Measurements from ENCODE around the gene GALNT5.
A peak's percentile ranks its signal among the peaks of the same experiment; 100 is the strongest.
"Not testable (repeated sequence)": the region's sequence is repeated elsewhere in the genome, so short reads cannot be mapped to it uniquely, and the experiment has no call there.

GALNT5 gene

DNA sequence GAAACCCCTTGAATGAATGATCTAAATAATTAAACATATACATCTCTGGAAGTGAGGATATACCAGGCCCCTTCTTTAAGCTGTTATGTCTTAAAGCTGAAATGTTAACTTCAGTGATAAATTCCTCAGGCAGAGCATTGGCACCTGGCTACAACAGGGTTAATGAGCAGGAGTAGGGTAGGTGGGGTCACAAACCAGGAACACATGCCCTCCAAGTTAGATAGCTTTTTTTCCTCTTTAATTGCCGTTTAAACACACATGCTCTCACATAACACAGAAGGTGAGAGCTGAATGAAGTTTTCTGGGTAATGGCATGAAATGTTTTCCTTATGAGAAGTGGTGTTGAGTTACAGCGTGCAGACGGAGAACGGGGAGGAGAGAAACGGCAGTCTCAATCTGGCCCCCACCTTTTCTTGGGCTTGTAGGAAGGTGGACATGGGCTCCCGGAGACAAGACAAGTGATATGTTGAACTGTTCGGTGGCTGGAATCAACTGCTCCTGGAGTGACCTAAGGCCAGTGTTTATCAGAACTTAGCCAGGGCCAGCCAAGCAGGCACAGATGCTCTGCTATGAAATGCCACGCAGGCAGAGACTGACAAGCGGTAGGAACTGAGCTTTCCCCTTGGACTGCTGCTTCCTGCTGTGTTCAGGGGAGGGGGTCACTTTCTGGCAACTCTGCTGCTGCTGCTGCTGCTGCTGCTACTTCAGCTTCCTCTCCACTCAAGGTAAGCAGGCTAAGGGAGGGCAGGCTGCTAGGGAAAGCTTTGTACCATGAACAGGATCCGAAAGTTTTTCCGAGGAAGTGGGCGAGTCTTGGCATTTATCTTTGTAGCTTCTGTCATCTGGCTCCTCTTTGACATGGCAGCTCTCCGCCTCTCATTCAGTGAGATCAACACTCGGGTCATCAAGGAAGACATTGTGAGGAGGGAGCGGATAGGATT, at the start of gene GALNT5:
TSS of gene GALNT5 (plus strand) at position 394 of the 941 bp plus-strand sequence. CDS start at position 772, 378 bp downstream.
- DNase-seq (ENCODE audit: low spot score) = no peak

DNA sequence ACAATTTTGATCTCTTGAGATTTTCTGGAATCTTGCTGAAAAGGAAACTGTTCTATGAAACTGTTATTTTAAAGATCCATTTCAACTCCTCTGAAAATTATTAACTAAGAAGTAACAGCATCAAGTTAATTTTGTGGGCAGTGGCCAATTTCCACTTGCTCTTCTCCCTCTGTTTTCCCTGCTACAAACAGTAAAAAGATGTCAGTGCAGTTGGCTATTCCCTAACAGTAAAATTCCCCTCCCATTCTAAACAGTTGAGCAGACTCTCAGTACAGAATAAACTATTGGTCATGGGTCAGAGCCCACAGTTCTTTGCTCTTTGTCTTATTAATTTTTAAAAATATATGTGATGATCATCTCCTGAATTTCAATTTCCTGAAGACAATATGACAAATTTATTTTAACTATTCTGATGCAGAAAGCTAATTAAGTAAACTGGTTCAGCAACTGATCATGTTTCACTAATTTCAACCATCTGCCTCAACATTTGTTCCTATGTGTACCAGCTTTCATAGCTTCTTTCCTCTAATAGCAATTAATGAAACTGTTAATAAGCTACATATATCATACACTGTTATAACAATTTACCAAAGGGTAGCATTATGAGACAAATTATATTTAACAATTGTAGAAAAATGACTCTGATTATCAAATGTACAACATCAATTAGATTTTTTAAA, 41.1 kb upstream of the GALNT5 start:
- no peak for DNase-seq (ENCODE audit: low spot score)

GRCh38 chr2:157217409-157217808, 40.1 kb upstream of the GALNT5 start:
- no peak for DNase-seq (ENCODE audit: low spot score)

DNA sequence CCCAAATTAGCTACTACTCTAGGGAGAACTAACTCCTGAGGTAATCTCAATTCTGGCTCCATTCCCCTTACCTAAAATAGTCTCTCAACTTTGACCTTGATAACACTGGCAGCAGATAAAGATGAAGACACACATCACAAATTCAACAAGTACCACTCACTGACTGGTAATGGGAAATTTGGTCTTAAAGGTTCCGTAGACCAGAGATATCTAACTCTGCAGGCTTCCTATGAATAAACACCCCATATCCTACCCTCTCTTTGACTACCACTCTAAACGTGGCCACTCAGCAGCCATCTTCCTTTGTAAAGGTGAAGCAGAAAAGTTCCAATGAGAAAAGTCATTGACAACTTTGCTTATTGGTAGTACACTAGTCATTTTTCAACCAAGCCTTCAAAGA, 38.6 kb upstream of the GALNT5 start:
- DNase-seq (ENCODE audit: low spot score) = no peak

DNA sequence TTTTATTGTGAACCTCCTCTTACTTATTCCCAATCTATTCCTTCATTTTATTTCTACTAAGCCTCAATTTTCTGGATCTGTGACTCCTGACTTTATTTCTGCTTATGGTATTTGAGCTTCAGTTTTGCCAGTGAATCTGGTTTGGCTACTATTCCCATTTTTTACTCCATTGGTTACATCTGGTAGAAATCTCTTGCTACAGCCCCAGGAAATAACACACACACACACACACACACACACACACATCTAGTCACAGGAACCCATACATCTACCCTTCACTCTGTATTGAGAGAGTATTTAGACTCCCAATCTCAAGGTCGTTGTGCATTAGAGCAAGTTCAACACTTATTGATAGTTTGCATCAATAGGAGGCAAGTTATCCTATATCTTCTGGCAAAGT, 37.0 kb upstream of the GALNT5 start:
- no peak for DNase-seq (ENCODE audit: low spot score)

GRCh38 chr2:157221394-157221988, 36.0 kb upstream of the GALNT5 start:
- no peak for DNase-seq (ENCODE audit: low spot score)

- no peak for DNase-seq (ENCODE audit: low spot score)
These were observed 33.8 kb upstream of the GALNT5 start for GRCh38 chr2:157223624-157224205.

DNA sequence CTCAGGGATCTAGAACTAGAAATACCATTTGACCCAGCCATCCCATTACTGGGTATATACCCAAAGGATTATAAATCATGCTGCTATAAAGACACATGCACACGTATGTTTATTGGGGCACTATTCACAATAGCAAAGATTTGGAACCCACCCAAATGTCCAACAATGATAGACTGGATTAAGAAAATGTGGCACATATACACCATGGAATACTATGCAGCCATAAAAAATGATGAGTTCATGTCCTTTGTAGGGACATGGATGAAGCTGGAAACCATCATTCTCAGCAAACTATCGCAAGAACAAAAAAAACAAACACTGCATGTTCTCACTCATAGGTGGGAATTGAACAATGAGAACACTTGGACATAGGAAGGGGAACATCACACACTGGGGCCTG, 33.1 kb upstream of the GALNT5 start:
- DNase-seq (ENCODE audit: low spot score) = not testable (repeated sequence)

GRCh38 chr2:157227592-157227991, 29.9 kb upstream of the GALNT5 start:
- no peak for DNase-seq (ENCODE audit: low spot score)

GRCh38 chr2:157228946-157229345, 28.6 kb upstream of the GALNT5 start:
- no peak for DNase-seq (ENCODE audit: low spot score)

DNA sequence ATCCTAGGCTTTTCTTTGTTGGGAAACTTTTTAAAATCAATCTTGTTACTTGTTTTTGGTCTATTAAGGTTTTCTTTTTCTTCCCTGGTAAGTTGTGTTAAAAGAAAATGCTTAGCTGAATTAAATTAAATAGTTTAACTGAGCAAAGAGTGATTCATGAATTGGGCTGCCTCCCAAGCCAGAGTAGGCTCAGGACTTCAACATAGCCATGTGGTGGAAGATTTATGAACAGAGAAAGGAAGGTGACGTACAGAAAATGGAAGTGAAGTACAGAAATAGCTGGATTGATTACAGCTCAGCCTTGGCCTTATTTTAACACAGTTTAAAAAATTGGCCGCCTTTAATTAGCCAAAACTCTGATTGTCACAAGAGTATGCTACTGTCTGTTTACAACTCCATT, 27.9 kb upstream of the GALNT5 start:
- no peak for DNase-seq (ENCODE audit: low spot score)

DNA sequence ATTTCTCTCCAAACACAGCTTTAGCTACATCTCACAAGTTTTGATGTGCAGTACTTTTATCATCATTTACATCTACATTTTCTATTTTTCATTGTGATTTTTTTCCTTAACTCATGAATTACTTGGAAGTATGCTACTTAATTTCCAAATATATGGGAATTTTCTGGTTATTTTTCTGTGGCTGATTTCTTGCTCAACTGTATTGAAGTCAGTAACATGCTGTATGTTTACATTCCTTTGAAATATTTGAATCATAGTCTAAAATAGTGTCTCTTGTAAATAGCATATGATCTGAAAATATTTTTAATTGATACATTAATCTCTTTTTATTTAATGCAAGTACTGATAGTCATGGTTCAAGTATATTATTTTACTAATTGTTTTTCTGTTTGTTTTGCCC, 26.0 kb upstream of the GALNT5 start:
- DNase-seq (ENCODE audit: low spot score) = no peak

GRCh38 chr2:157233506-157233905, 24.0 kb upstream of the GALNT5 start:
- no peak for DNase-seq (ENCODE audit: low spot score)

DNA sequence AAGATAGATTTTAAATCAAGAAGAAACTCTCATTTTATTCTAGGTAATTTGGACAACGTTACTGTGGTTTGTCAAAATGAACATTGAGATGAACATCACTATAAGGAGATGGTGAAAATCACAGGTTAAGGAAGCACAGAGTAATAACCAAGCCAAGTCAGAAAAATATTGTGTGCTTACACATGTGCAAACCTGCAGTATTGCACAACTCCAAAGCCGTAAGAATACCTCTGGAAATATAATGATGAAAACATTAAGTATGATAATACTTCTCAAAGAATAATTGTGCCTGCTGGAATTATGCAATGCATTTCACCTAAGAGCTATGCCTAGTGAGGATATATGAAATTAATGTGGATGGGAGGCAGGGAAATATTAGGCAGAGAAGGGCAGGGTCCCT, 21.1 kb upstream of the GALNT5 start:
- no peak for DNase-seq (ENCODE audit: low spot score)

DNA sequence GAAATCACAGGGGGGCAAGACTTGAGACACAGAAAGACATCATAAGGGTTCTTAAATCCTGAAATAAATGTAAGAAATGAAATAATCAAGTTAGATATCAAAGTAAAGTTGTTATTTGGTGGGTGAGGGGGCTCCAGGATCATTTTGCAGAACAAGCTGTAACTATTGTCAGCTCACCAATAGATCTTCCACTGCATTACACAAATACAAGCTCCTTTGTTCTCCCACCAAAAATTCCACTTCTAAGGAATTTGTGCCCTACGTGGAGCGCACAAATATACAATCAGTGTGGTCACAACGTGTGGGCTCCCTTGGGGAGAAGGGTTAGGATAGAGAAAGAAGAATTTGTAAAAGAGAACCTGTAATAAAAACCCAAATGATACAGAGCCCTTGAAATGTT, 19.2 kb upstream of the GALNT5 start:
- no peak for DNase-seq (ENCODE audit: low spot score)

DNA sequence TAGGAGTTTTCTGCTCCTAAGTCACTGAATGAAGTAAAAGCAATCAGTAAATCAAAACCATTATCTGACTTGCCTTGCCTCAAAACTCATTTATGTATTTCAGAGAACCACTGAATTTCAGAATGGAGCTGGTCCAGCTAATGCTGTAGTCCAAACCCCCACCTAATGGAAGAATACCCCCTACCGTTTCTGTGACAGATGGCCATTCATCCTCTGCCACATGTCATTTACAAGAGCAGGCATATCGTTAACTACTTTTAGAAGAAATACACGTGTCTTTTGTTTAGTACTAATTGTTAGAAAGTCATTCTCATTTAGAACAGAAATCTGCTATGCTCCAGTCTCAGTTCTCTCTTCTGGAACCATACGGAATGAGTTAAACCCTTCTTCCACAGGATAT, 12.8 kb upstream of the GALNT5 start:
- no peak for DNase-seq (ENCODE audit: low spot score)

DNA sequence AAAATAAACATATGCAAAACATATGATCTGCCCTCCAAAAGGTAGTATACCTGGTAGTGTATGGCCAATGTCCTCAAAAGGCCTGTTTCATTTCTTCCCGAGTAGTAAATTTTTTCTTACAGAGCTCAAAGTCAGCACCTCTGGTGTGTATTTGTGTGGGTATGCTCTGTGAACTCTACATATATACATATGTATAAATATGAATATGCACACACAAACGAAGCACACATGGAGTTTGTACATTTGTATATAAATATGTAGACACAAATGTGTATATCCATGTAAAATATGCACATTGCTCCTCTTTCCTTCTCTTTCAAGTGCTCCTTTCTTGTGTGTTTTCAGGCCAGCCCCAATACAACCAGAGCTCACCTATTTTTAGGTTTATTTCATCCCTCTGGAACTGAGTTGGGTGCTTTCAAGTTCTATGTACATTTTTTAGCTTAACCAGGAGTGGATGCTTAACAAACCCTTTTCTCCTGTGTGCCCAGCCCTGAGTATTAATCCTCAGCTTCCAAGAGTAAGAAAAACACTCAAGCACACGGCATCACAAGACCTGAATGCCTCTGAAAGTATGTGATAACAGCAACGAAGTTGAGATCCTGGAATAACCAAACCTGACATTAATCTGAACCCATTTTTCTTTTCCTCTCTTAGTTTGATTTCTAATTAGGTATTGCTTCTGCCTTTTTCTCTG, 12.2 kb upstream of the GALNT5 start:
- no peak for DNase-seq (ENCODE audit: low spot score)

GRCh38 chr2:157245846-157246764, 11.4 kb upstream of the GALNT5 start:
- peak; percentile 79 for DNase-seq (ENCODE audit: low spot score)

DNA sequence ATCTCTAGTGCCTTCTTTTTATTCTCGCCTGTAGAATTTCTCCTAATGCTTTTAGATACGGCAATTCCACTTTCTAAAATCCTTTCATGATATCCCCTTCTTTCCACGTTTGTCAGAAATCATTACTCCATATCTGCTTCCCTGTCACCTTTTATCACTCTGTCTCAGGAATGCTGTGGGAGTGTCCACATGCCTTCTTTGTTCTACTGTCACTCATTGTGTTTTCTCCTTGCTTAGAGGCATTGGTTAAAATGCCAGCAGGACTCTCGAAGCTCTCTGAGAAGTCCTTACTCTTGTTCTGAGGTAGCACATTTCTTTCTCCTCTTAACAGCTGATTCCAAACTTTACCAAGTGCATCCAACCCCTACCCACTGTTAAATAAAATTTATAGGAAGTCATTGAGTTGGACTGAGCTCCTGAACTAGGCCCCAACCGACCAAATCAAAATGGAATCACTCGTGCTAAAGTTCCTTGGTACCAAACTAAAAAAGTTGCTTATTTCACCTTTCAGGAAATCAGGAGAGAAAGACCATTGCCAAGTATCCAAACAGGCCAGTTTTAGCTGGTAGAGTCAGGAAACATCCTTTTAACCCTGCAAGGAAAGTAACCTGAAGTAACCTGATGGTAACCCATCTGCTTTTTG, 10.6 kb upstream of the GALNT5 start:
- DNase-seq (ENCODE audit: low spot score) = peak; percentile 42

DNA sequence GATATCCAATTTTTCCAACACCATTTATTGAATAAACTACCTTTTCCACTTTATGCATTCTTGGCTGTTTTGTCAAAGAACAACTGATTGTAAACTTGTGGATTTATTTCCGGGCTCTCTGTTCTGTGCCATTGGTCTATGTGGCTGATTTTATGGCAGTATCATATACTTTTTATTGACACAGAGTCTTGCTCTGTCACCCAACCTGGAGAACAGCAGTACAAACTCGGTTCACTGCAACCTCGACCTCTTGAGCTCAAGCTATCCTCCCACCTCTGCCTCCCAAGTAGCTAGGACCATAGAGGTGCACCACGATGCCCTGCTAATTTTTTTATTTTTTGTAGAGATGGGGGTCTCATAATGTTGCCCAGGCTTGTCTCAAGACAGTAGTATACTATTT, 6.7 kb upstream of the GALNT5 start:
- DNase-seq (ENCODE audit: low spot score) = no peak
